Measurements from ENCODE around the gene NOVA2.
"Not testable (repeated sequence)": the region's sequence is repeated elsewhere in the genome, so short reads cannot be mapped to it uniquely, and the experiment has no call there.

Gene NOVA2

DNA sequence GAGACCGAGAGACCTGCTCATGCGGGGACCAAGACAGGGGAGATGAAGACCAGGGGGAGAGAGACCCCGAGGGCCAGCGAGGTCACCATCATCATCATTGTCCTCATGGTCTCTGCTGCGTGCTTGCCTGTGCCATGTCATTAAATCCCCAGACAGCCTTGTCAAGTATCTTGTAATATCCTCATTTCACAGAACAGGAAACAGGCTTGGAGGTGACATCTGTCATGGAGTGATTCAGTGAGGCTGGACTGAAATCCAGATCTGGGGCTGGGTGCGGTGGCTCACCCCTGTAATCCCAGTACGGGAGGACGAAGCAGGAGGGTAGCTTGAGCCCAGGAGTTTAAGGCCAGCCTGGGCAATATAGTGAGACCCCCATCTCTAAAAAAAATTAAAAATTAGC, 53.2 kb downstream of the NOVA2 start:
- peak; percentile 57 for DNase-seq

DNA sequence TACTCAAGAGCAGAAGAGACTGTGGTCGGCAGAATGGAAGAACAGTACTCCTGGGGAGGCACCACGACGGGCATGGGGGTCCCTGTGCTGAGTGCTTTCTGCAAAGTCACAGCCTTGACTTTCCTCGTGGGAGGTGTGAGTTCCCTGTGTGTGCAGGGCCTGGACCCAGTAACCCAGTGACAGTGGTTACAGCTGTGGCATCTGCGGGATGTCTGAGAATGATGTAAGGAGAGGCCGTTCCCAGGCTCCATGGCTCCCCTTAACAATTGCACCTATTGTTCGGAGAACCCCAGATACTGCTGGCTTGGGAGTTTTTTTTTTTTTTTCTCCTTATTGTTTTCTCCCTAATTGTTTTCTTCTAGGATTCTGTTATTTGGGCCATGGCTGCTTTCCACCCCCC, 54.0 kb downstream of the NOVA2 start:
- DNase-seq = no peak

DNA sequence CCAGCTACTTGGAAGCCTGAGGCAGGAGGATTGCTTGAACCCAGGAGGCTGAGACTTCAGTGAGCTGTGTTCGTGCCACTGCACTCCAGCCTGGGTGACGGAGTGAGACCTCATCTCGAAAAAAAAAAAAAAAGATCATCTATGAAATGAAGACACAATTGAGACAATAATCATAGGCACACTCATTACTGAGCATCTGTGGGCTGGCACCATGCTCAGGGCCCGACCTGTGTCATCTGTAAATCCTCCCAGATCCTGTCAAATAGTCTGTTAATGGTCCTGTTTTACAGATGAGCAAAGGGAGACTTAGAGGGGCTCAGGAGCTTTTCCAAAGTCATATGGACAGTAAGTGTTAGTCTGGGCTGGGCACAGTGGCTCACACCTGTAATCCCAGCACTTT, 54.9 kb downstream of the NOVA2 start:
- DNase-seq = no peak

DNA sequence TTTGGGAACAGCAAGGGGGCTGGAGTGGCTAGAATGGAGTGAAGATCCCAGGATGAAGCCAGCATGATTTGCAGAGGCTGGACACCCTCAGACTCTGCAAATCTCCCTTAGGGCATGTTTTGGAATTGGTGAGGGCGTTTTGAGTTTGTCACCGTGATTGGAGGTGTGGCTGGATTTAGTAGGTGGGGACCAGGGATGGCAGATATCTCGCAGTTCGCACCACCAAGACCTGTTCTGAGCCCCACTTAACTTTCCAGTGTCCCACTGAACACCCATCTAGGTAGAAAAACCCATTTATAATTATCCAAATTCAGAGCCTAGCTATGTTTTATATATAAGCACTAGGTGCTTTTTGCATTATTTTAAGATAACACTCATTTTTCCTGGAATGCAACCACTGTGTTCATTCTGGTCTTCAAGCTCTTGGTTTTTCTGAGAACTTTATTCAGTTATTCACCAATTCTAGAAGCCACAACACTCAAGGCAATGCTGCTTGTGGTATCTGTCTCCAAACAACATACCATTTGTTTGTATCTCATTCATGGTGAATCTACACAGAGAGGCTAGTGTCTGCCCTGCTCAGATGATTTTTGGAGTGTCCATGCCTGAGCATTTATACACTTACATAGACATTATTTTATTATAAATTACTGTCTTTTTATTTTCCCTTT, 56.1 kb downstream of the NOVA2 start:
- peak; percentile 65 for DNase-seq

DNA sequence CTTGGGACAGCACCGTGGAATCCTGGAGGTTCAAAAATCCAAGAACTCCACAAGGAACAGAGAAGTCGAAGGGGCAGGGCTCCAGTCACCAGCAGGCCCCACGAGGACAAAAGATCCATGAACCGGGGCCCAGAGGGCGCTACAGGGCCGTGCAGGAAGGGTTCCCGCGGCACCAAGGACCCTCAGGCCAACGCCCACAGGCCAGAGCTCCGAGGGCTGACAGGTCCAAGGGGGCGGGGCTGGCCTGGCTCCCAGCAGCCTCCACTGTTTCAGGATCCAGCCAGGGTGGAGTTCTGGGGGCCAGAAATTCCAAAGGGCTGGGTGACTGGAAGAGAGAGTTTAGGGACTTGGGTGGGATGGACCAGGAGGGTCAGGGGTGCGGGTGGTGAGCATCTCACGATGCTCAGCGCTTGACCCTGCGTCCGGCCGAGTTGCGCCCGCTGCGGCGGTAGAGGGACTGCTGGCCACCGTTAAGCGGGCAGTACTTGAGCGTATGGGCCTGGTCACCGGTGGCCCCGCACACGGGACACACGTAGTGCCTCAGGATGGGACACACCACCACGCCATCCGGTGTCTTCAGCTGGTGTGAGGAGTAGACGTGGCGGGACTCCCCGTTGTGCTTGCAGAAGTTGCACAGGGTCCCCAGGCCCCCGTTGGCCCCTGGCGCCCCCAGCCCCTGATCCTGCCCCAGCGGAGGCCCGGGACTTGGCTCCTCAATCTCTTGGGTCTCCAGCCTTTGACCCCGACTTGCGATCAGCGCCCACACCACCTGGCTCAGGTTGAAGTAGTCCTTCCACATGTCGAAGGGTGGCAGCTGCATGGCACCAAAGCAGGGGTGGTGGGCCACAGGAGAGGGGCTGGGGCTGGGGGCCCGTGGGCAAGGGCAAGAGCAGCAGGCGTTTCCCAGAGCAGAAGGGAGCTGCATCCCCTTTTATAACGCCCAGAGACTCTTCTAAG, 59.5 kb downstream of the NOVA2 start, which contains the start of gene NANOS2:
Gene NANOS2, minus strand, starts transcription at position 905 of the 957 bp plus-strand sequence. Its CDS starts 85 bp downstream, at position 820.
- DNase-seq = peak; percentile 73

DNA sequence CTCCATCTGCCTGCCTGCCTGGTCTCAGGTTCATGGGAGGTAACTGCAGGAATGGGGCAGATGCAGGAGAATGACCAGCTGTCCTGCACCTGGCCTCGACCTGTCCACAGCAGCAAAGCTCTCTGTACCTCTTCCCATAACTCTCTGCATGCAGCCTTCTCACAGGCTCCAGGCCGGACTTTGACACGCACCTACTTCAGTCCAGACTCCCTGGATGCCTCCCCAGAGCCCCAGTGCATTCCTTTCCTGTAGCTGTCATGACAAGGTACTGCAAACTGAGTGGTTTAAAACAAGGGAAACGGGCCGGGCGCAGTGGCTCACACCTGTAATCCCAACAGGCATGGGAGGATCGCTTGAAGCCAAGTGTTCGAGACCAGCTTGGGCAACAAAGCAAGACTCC, 62.4 kb downstream of the NOVA2 start:
- no peak for DNase-seq

DNA sequence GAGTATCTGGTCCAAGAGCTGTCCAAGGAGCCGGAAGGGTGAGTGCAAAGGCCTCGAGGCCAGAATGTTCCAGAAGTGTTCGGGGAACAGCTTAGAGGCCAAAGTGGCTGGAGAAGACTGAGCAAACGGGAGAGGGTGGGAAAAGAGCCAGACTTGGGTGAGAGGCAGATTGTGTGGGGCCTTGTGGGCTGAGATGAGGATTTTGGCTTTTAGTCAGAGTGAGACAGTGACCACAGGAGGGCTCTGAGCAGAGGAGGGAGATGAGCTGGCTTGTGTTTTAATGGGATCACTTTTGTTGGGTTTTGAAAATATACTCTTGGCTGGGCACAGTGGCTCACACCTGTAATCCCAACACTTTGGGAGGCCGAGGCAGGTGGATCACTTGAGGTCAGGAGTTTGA, 64.7 kb downstream of the NOVA2 start:
- no peak for DNase-seq

DNA sequence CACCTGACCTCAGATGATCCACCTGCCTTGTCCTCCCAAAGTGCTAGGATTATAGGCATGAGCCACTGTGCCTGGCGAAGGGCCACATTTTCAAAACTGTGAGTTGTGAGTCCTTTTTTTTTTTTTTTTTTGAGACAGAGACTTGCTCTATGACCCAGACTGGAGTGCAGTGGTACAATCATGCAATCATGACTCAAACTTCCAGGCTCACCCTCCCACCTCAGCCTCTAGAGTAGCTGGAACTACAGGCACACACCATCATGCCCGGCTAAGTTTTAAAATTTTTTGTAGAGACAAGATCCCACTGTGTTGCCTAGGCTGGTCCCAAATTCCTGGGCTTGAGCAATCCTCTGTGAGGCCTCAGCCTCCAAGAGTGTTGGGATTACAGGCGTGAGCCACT, 67.4 kb downstream of the NOVA2 start:
- no peak for DNase-seq

DNA sequence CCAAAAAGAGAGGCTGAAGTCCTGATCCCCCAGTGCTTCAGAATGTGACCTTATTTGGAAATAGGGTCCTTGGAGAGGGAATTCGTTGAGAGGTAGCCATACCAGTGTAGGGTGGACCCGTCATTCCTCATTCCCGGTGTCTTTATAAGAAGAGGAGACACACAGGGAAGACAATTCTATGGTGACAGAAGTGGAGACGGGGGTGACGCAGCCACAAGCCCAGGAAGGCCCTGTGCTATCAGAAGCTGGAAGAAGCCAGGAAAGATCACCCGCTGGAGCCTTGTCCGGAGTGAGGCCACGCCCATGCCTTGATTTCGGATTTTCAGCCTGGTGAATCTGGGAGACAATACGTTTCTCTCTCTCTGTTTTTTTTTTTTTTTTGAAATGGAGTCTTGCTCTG, 68.7 kb downstream of the NOVA2 start:
- no peak for DNase-seq

DNA sequence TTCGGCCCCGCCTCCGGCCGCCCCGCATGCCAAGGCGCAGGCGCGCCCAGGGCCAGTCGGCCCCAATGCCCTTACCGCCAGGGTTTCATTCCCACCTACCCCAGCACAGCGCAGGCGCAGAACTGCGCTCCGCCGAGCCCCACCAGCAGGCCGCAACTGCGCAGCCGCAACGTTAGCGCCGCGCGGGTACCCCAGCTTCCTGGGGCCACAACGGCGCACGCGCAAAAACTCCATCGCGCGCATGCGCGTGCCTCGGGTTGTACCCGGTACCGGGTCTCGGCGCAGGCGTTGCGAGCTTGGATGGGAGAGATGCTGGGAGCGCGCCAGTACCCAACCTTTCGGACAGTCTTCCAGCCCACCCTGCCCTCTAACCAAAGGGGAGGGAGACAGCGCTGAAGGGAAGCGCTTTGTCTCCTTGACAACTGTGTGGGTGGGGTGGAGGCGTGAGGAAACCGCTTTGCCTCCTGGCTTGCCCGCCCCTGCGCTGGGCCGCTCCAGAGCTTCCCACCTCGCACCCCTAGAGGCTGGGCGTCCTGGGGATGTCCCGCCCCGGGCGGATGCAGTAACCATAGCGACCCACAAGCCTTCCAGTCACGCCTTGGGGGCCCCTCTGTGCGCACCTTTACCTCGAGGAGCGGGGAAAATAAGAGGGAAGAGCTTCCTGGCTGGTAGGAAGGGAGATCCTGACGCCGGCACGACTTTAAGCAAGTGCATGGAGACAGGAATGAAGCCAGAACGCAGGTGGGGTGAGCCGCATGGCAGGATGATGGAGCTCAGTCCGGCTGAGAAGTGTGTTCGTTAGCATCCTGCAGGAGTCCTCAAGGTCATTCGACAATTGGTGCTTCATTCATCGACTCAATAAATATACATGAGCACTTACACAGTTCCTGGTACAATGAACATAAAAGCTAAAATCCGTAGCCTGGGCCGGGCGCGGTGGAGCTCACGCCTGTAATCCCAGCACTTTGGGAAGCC, 70.7 kb downstream of the NOVA2 start:
- DNase-seq = peak; percentile 99

DNA sequence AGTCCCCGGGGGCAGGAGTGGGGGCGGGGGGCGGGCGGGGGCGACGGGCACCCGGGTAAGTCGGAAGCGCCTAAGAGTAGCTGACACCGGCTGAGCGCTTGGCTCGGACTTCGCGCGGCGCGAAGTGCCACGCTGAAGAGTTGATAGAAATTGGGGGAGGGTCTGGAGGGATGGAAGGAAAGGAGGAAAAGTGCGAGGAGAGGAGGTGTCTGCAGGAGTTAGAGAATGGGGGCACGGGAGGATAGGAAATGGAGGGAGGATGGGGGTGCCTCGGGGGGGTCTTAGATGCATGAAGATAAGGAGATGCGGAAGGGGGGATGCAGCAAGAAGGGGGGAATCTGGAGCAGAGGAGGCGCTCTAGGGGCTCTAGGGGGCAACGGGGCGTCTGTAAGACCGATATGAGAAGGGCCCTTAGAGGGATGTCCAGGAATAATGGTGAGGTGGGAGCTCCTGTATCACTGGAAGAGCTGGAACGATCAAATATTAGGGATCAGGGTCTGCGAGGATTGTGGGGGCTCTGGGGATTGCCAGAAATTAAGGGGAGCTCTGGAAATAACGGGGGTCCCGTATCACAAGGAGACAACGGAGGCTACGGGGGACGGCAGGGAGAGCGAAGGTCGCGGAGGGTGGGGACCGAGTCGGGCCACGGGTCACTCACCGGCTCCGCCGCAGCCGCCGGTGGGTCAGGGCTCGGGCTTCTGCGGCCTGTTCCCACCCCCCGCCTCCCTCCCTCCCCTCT, 71.6 kb downstream of the NOVA2 start, which contains the start of gene MYPOP:
Gene MYPOP, minus strand, starts transcription at position 702 of the 739 bp plus-strand sequence. CDS start 840 bp downstream, outside the sequence.
- DNase-seq = peak; percentile 53

DNA sequence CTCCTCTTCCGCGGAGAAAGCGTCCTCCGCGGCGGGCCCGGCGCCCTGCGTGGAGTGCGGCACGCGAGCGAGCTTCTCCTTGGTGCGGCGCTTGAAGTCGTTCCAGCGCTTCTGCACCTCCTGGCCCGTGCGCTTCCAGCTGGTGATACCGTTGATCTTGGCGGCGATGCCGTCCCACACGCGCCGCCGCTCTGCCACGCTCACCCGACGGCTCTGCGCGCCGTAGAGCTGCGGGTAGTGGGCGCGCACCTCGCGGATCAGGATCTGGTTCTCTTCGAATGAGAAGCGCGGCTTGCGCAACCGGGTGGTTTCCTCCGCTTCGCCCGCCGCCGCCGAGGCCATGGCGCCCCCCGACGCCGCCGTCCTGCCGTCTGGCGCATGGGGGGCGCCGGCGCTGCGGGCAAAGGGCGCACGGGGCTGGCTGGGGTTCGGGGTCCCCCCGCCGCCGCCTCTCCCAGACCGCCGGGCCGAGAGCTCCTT, 72.2 kb downstream of the NOVA2 start:
- peak; percentile 79 for DNase-seq

DNA sequence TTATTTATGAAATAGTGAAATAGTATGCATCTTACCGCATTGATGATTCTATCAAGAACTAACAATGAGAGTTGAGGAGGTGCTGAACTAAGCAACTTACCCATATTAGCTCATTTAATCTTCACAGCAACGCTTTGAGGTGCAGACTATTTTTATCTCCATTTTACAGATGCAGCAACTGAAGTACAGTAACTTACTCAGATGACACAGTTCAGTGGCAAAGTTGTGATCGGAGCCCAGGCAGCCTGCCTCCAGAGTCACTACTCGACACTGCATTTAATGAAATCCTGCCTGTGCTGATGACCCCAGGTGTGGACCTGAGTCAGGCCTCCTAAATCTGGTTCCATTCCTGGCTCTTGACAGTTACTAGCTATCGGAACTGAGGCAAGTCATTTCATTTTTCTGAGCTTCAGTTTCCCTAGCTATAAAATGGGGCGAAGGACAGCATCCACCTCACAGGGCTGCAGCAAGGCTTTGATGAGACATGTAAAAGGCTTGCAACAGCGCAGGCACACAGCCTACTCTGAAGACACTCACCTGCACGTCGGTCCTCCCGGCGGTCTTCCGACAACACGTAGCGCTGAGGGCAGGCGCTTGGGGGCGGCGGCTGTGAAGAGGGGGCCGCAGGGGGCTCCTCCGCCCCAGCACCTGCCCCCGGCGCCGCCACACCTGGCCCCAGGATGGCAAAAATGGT, 72.8 kb downstream of the NOVA2 start:
- DNase-seq = peak; percentile 68

DNA sequence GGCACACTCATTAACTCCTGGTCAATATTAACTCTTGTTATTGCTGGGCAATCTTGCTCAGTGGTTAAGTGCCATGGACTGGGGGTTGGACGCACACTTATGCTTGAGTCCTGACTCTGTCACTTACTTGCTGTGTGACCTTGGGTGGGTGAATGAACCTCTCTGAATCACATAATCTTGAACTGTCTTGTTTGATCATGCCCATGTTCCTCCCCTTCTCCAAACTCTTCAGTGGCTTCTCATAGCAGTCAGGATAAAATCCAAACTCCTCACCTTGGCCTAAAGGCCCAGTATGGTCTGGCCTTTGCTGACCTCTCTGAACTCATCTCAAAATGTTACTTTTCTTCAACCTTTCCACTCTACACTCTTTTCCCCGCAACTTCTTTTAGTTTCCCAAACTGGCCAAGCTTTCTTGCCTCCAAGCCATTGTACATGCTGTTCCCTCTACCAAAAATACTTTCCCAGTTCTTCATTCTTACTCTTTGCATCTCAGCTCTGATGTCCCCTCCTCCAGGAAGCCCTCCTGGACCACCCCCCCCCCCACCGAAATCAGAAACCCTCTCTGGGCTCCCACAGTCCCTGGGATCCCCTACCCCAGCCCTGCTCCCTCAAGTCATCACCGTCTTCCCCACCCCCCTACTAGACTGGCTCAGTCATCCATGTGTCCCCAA, 73.6 kb downstream of the NOVA2 start:
- no peak for DNase-seq

DNA sequence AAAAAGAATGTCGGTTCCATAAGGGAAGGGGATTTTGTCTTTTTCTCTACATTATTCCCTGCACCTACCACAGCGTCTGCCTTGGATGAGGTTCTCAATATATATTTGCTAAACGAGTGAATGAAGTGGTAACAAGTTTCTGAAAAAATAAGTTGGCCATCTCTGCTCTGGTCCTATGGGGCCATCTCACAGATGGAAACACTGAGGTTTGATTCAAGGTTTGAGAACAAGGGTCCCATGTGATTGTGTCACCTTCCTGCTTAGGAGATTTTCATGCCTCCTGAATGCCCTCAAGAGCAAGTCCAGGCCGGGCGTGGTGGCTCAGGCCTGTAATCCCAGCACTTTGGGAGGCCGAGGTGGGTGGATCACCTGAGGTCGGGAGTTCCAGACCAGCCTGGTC, 74.4 kb downstream of the NOVA2 start:
- no peak for DNase-seq

DNA sequence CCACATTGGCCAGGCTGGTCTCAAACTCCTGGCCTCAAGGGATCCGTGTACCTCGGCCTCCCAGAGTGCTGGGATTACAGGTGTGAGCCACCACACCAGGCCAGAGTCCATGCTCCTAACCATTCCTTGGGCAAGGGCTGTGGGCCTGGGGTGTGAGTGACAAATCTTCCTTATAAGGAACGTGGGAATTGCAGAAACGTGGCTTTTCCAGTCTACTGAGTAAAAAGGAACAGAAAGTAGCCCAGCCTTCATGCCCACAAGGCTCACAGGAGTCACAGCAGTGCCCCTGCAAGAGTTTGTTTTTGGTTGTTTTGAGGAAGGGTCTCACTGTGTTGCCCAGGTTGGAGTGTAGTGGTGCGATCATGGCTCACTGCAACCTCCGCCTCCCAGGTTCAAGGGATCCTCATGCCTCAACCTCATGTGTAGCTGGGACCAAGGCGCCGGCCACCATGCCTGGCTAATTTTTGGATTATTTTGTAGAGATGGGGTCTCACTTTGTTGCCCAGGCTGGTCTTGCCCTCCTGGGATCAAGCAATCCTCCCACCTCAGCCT, 76.3 kb downstream of the NOVA2 start:
- no peak for DNase-seq

DNA sequence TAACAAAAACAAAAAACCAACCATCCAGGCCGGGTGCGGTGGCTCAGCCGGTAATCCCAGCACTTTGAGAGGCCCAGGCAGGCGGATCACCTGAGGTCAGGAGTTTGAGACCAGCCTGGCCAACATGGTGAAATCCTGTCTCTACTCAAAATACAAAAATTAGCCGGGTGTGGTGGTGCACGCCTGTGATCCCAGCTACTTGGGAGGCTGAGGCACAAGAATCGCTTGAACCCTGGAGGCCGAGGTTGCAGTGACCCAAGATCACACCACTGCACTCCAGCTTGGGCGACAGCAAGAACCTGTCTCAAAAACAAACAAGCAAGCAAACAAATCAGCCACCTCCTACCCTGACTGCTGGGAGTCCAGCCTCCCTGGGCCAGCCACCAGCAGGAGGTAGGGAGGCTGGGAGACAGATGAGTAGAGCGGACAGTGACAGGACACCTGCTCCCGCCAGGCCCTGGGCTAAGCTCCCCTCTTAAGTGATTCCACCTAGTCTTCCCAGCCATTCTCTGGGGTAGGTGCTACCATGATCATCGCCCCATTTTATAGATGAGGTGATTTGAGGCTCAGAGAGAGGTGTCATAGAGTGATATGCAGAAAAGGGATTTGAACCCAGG, 77.6 kb downstream of the NOVA2 start:
- not testable (repeated sequence) for DNase-seq

DNA sequence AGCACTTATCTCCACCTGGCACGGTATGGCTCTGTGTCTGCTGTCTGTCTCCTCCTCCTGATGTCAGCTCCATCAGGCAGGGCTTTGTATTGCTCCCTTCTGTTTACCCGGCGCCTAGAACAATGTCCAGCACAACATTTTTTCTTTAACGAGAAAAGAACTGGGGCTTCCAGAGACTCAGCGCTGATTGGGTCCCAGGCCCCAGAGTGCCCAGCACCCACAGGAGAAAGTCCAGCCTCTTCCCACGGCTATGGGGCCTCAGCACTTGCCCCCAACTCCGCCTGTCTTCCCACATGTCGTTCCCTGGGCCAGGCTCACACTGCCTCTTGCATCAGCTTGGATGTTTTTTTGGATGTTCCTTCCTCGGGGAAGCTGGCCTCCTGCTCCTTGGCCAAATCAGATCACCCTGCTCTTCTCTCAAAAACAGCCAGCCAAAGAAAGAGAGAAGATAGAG, 78.1 kb downstream of the NOVA2 start:
- no peak for DNase-seq

DNA sequence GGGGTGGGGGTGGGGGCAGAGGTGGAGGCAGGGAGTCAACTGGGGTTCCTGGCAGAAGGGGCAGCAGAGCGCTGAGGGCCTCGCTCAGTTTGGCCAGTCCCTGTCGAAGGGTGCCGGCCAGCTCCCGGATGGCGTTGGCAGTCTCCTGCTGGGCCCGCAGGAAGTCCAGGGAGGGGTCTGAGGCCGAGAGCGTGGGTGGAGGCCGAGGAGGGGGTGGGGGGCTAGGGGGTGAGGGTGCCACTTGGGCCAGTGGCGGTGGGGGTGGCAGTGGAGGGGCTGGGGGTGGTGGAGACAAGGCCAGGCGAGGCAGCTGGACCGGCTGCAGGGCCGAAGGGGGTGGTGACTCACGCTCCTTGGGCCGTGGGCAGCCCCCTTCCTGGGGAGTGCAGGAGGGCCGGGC, 82.8 kb downstream of the NOVA2 start:
- DNase-seq = no peak

Data from hematopoietic multipotent progenitor cell treated with erythropoietin and hydrocortisone succinate and interleukin-3 and kit ligand, for 4 days (in vitro differentiated cells).